Measurements from ENCODE around the gene CPM.

The CPM gene

GRCh38 chr12:68954811-68955210 is 21.8 kb upstream of the CPM start:
- DNase-seq = no peak

- DNase-seq = no peak
These were observed 20.6 kb upstream of the CPM start for GRCh38 chr12:68953536-68953935.

- no peak for DNase-seq
These were observed 18.7 kb upstream of the CPM start for GRCh38 chr12:68951652-68952051.

- no peak for DNase-seq
These were observed 17.5 kb upstream of the CPM start for GRCh38 chr12:68950511-68950910.

- no peak for DNase-seq
These were observed 12.3 kb upstream of the CPM start for GRCh38 chr12:68945255-68945654.

GRCh38 chr12:68944296-68945076 is 11.5 kb upstream of the CPM start:
- DNase-seq = no peak

- no peak for DNase-seq
These were observed 10.9 kb upstream of the CPM start for GRCh38 chr12:68943848-68944247.

GRCh38 chr12:68940731-68941130 is 7.8 kb upstream of the CPM start:
- no peak for DNase-seq

- DNase-seq = no peak
These were observed 6.5 kb upstream of the CPM start for GRCh38 chr12:68939505-68939904.

GRCh38 chr12:68934392-68934791 is 1.4 kb upstream of the CPM start:
- no peak for DNase-seq

- no peak for DNase-seq
These were observed 627 bp downstream of the CPM start for GRCh38 chr12:68932128-68932960.

- DNase-seq = no peak
These were observed 2.8 kb downstream of the CPM start for GRCh38 chr12:68930178-68930577.

GRCh38 chr12:68924546-68924945 is 8.4 kb downstream of the CPM start:
- no peak for DNase-seq

GRCh38 chr12:68919581-68920239 is 13.3 kb downstream of the CPM start:
- no peak for DNase-seq

- no peak for DNase-seq
These were observed 14.0 kb downstream of the CPM start for GRCh38 chr12:68918960-68919359.

GRCh38 chr12:68915055-68915454 is 17.9 kb downstream of the CPM start:
- DNase-seq = no peak

GRCh38 chr12:68913682-68914081 is 19.3 kb downstream of the CPM start:
- no peak for DNase-seq

- DNase-seq = no peak
These were observed 20.1 kb downstream of the CPM start for GRCh38 chr12:68912916-68913315.

- DNase-seq = no peak
These were observed 21.7 kb downstream of the CPM start for GRCh38 chr12:68911197-68911718.

GRCh38 chr12:68910128-68910527 is 22.8 kb downstream of the CPM start:
- no peak for DNase-seq

- no peak for DNase-seq
These were observed 24.9 kb downstream of the CPM start for GRCh38 chr12:68908076-68908475.

- no peak for DNase-seq
These were observed 27.2 kb downstream of the CPM start for GRCh38 chr12:68905733-68906132.

GRCh38 chr12:68904351-68904962 is 28.5 kb downstream of the CPM start:
- no peak for DNase-seq

Data from SHP77 treated with DMSO at 0.1 percent for 48 hours (cell line).